Fibroblast of skin of scalp (primary cell): ENCODE data around the gene ZNF451.

Source experiments
- DNase-seq: peaks from one replicate; pipeline ENCODE4 v3.0.0-alpha.2; 2013

The ZNF451 gene

DNA sequence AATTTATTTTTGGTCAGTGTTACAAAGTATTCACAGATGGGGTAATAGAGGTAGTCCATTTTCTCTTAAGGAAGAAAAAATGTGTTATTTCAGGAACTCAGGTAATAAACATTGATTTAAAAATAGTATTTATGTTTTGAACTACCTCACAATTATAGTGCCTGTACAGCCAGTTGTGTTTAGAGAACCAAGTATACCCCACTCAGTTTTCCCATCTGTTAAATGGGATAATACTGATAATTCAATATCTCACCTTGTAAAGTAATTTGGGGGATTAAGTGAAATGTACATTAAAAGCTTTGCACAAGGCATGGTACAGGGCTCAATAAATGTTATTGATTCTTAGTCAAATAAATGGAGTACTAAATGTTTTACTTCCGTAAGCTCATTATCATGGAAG, 4.7 kb downstream of the ZNF451 start:
- DNase-seq, result no peak

GRCh38 chr6:57097596-57097995, 7.6 kb downstream of the ZNF451 start:
- DNase-seq, result no peak

GRCh38 chr6:57102976-57103375, 13.0 kb downstream of the ZNF451 start:
- peak; percentile 29 for DNase-seq

DNA sequence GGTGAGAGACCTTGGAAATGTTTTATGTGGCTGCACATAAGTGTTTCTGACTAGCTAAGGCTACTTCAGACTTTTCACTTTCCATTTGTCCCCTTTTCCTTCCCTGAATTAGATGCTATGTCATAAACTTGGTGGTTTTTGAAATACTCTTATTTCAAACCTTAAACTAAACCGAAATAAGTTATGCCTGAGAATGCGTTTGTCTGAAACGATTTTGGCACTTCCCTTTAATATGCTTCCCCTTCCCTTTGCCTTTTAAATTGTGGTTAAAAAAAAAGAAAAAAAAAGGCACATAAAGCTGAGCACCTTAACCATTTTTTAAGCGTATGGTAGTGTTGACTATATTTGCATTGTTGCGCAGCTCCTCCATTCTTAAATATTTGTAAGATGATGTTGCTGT, 14.3 kb downstream of the ZNF451 start:
- no peak for DNase-seq

GRCh38 chr6:57106990-57107389, 17.0 kb downstream of the ZNF451 start:
- DNase-seq, result no peak

- DNase-seq, result no peak
These were observed 18.7 kb downstream of the ZNF451 start for GRCh38 chr6:57108691-57109090.

GRCh38 chr6:57109880-57110279, 19.9 kb downstream of the ZNF451 start:
- peak; percentile 6 for DNase-seq

DNA sequence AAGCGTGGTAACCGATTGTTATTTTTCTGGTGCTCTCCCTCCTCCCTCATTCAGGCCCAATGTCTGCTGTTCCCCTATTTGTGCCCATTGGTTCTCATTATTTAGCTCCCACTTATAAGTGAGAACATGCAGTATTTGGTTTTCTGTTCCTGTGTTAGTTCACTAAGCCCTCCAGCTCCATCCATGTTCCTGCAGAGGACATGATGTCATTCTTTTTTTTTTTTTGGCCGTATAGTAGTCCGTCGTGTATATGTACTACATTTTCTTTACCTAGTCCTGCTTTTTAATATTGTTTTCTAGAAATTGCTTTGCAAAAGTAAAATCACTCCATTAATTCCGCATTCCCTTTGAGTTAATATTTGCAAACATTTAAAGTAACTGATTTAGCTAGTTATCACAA, 23.1 kb downstream of the ZNF451 start:
- DNase-seq, result no peak

DNA sequence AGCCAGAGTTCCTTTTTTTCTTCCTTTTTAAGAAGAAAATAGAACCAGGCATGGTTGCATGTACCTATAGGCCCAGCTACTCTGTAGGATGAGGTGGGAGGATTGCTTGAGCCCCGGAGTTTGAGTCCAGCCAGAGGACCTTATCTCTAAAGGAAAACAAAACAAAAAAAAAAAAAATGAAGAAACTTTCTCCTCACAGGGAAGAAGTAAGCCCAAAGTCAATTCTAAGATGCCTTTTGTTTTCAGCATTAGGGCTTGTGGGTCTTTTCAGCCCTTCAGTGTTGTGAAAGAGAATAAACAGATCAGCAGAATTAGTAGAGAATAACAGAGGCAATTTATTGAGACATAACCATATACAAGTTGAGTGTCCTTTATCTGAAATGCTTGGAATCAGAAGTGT, 26.8 kb downstream of the ZNF451 start:
- no peak for DNase-seq

GRCh38 chr6:57117796-57118195, 27.8 kb downstream of the ZNF451 start:
- DNase-seq, result no peak

DNA sequence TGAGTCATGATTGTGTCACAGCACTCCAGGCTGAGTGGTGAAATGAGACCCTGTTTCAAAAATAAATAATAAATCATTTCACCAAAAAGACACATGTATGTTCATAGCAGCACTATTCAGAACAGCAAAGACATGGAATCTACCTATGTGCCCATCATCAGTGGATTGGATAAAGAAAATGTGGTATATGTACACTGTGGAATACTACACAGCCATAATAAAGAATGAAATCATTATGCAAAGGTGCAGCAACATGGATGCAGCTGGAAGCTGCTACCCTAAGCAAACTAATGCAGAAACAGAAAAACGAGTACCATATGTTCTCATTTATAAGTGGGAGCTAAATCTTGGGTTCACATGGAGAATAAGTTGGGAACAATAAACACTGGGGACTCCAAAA, 33.1 kb downstream of the ZNF451 start:
- DNase-seq, result no peak

- DNase-seq, result no peak
These were observed 37.8 kb downstream of the ZNF451 start for GRCh38 chr6:57127763-57128162.

GRCh38 chr6:57130661-57131177, 40.7 kb downstream of the ZNF451 start:
- peak; percentile 34 for DNase-seq

GRCh38 chr6:57134954-57135353, 45.0 kb downstream of the ZNF451 start:
- DNase-seq, result no peak

- peak; percentile 2 for DNase-seq
These were observed 45.9 kb downstream of the ZNF451 start for GRCh38 chr6:57135885-57136284.

DNA sequence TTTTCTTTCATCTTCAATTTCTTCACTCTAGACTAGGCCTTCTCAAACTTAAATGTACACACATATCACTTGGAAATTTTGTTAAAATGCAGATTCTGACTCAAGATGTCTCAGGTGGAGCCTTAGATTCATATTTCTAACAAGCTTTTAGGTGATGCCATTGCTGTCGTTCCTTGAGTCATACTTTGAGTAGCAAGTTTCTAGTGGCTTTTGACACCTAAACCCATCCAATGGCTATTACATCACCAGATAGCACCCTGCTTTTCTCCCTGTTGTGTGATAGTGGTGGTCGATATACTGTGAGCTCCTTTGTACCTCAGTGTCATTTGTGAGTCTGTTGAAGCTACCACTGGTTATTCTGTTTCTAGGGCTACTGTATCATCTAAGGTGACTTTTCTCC, 47.4 kb downstream of the ZNF451 start:
- DNase-seq, result no peak

- DNase-seq, result no peak
These were observed 48.0 kb downstream of the ZNF451 start for GRCh38 chr6:57138026-57138425.

GRCh38 chr6:57141451-57142177, 51.6 kb downstream of the ZNF451 start:
- no peak for DNase-seq

- DNase-seq, result no peak
These were observed 52.2 kb downstream of the ZNF451 start for GRCh38 chr6:57142178-57142525.

DNA sequence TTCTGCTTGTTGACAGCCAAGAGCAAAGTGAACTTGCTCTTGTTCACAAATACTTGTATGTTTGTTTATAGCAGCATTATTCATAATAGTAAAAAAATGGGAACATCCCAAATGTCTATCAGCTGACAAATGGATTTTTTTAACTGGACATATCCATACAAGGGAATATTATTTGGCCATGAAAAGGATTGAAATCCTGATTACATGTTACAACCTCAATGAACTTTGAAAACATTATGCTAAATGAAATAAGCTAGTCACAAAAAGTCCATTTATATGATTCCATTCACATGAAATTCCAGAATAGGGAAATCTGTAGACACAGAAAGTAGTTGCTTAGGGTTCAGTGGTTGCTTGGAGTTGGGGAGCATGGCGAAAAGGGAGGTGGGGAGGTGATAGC, 53.7 kb downstream of the ZNF451 start:
- DNase-seq, result no peak

DNA sequence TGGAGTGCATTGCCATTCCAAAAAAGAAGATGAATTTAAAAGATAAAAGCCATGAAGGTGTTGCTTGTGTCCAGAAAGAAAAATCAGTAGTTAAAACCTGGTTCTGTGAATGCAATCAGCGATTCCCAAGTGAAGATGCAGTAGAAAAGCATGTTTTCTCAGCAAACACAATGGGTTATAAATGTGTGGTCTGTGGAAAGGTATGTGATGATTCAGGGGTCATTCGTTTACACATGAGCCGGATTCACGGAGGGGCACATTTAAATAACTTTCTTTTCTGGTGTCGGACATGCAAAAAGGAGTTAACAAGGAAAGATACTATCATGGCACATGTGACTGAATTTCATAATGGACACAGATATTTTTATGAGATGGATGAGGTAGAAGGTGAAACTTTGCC, 57.4 kb downstream of the ZNF451 start:
- DNase-seq, result no peak

GRCh38 chr6:57147955-57148858, 58.2 kb downstream of the ZNF451 start:
- DNase-seq, result no peak

- DNase-seq, result peak; percentile 33
These were observed 68.7 kb downstream of the ZNF451 start for GRCh38 chr6:57158658-57159057.

DNA sequence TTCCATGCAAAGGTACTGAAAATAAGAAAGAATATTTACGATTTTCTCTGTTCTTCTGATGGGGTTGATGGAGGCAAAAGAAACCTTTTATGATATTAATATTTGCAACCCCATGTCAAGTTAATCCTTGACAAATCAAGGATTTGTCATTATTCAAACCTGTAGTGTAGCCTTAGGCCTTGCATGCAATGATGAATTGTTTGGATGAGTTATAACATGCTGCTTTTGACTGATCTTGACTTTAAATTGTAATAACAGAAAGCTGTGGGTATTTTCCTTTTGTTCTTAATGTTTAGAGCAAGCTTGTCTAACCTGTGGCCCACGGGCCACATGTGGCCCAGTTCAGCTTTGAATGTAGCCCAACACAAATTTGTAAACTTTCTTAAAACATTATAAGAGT, 69.1 kb downstream of the ZNF451 start:
- no peak for DNase-seq
